PC-3 (cell line): ENCODE data around the gene ATG4A. TPM values are rescaled to one million over a fixed set of nuclear protein-coding genes. Genes with fewer than 3 reads are reported as not detected.
A peak's percentile ranks its signal among the peaks of the same experiment; 100 is the strongest.

Experiments
- ATAC-seq: fragments of 200-7000 bp; cut with Tn5 transposase; 2 replicates; pipeline ENCODE4 v1.9.1; 2020; ENCODE audit warnings: mild to moderate bottlenecking, moderate library complexity
- BruUV-seq: library from RNA; stranded (reverse); fragments of 400-500 nt; replicated peaks from 2 replicates; lab custom pipeline; 2021; lab: Mats Ljungman, UMichigan
- CTCF ChIA-PET: fragments of 300-600 bp; sonication (Branson Sonifier 250); formaldehyde crosslinking; loops from one replicate; lab custom pipeline; 2022; ENCODE audit warnings: antibody characterized with exemption; lab: Charles Lee
- POLR2A ChIA-PET: fragments of 300-600 bp; sonication (Branson Sonifier 250); formaldehyde crosslinking; loops from one replicate; lab custom pipeline; 2022; ENCODE audit warnings: antibody characterized with exemption; ENCODE audit not compliant: unreplicated experiment; lab: Charles Lee
- DNase-seq: peaks from one replicate; pipeline ENCODE4 v3.0.0-alpha.2; 2015
- H2AFZ ChIP-seq: fragments of 300-600 bp; sonication (generic); 2 replicates; pipeline ENCODE4 v1.6.0; 2016; ENCODE audit warnings: antibody characterized with exemption, low read length
- H3F3A ChIP-seq: fragments of 300-600 bp; sonication (generic); one replicate; pipeline ENCODE4 v1.6.0; 2017; ENCODE audit warnings: antibody characterized with exemption, low read length, control low read depth, mild to moderate bottlenecking; ENCODE audit not compliant: unreplicated experiment
- H3K27ac ChIP-seq: fragments of 300-600 bp; sonication (generic); 2 replicates; pipeline ENCODE4 v1.5.1; 2016; ENCODE audit warnings: mild to moderate bottlenecking, low read length
- H3K27me3 ChIP-seq: fragments of 300-600 bp; sonication (generic); 2 replicates; pipeline ENCODE4 v1.6.1; 2016; ENCODE audit warnings: low read length, mixed read lengths
- H3K36me3 ChIP-seq: fragments of 300-600 bp; sonication (generic); 2 replicates; pipeline ENCODE4 v1.6.1; 2016; ENCODE audit warnings: low read depth, mixed run types, low read length, mixed read lengths
- H3K4me1 ChIP-seq: fragments of 300-600 bp; sonication (generic); 2 replicates; pipeline ENCODE4 v1.5.1; 2016; ENCODE audit warnings: low read length; ENCODE audit not compliant: insufficient read depth
- H3K4me2 ChIP-seq: fragments of 300-600 bp; sonication (generic); 2 replicates; pipeline ENCODE4 v1.6.0; 2016; ENCODE audit warnings: low read length
- H3K4me3 ChIP-seq: fragments of 300-600 bp; sonication (generic); 2 replicates; pipeline ENCODE4 v1.5.1; 2016; ENCODE audit warnings: mild to moderate bottlenecking, low read length, mixed read lengths
- H3K79me2 ChIP-seq: fragments of 300-600 bp; sonication (generic); 2 replicates; pipeline ENCODE4 v1.6.1; 2017; ENCODE audit warnings: low read length, mixed read lengths
- H3K9ac ChIP-seq: fragments of 300-600 bp; sonication (generic); 2 replicates; pipeline ENCODE4 v1.6.0; 2016; ENCODE audit warnings: mild to moderate bottlenecking, low read length
- H3K9me2 ChIP-seq: fragments of 300-600 bp; sonication (generic); replicated peaks from 2 replicates; pipeline ENCODE4 v1.6.1; 2016; ENCODE audit warnings: mixed run types, low read length, mixed read lengths
- H3K9me3 ChIP-seq: fragments of 300-600 bp; sonication (generic); 2 replicates; pipeline ENCODE4 v1.6.1; 2016; ENCODE audit warnings: low read length, mixed read lengths
- H4K20me1 ChIP-seq: fragments of 300-600 bp; sonication (generic); 2 replicates; pipeline ENCODE4 v1.6.1; 2016; ENCODE audit warnings: low read length, mixed read lengths
- EZH2 ChIP-seq: fragments of 300-600 bp; sonication (generic); IDR thresholded peaks from one replicate; pipeline ENCODE4 v1.6.1; 2017; ENCODE audit warnings: antibody characterized with exemption, mild to moderate bottlenecking, low read length; ENCODE audit not compliant: unreplicated experiment
- EZH2phosphoT487 ChIP-seq: fragments of 300-600 bp; sonication (generic); IDR thresholded peaks from 2 replicates; pipeline ENCODE4 v1.6.1; 2018; ENCODE audit warnings: mild to moderate bottlenecking, antibody characterized with exemption, low read length, borderline replicate concordance
- intact Hi-C: fragments of 100-400 bp; cut with micrococcal nuclease; formaldehyde crosslinking; loops from 2 replicates; pipeline ENCODE4 v1.9.0; 2023
- total RNA-seq: library from RNA; depleted of rRNA; stranded (reverse); fragments of >200 nt; gene quantifications from 2 replicates; pipeline ENCODE4 v1.2.3, GENCODE V29; 2014
- TF ChIP-seq, protein P1 (sequence below): fragments of 300-600 bp; sonication (generic); conservative IDR thresholded peaks from 2 replicates; pipeline ENCODE4 v1.5.1; 2017; ENCODE audit warnings: antibody characterized with exemption, low read depth, mild to moderate bottlenecking, low read length

The ATG4A gene
- total RNA-seq, 1 experiment from 2014 or later = 15.0 TPM

DNA sequence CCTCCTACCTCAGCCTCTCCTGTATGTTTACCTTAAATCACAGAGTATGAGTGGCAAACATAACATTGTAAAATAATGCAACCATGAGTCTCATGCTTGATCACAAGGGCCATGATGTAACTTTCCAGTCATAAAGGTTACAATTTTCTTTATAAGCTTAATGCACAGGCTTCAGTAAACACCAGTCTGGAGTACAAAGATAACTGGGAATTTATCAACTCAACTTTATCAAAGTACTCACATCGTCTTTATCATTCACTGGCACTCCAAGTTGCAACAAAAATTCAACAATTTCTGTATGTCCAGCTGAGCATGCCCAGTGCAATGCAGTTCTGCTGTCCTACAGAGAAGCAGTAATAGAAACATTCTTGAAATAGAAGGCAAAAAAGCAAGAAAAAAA is 3.1 kb upstream of the ATG4A start:
- no peak for DNase-seq
- H2AFZ ChIP-seq = no peak overlapping the region
- peaks cover 22% of the 10 kb centered on the region for H3K36me3 ChIP-seq
- H3K4me3 ChIP-seq = no peak overlapping the region
- no peak overlapping the region for H3K4me2 ChIP-seq
- POLR2A ChIA-PET = no interaction called here
- no peaks in the 10 kb centered on the region for H4K20me1 ChIP-seq
- intact Hi-C loops = no loop called here
- CTCF ChIA-PET = no interaction called here
- no peaks in the 10 kb centered on the region for H3K27me3 ChIP-seq
- no peaks in the 10 kb centered on the region for H3F3A ChIP-seq
- H3K9ac ChIP-seq = no peak overlapping the region
- H3K27ac ChIP-seq = no peak overlapping the region
- no peaks in the 10 kb centered on the region for H3K9me2 ChIP-seq
- TF ChIP-seq, protein P1, sequence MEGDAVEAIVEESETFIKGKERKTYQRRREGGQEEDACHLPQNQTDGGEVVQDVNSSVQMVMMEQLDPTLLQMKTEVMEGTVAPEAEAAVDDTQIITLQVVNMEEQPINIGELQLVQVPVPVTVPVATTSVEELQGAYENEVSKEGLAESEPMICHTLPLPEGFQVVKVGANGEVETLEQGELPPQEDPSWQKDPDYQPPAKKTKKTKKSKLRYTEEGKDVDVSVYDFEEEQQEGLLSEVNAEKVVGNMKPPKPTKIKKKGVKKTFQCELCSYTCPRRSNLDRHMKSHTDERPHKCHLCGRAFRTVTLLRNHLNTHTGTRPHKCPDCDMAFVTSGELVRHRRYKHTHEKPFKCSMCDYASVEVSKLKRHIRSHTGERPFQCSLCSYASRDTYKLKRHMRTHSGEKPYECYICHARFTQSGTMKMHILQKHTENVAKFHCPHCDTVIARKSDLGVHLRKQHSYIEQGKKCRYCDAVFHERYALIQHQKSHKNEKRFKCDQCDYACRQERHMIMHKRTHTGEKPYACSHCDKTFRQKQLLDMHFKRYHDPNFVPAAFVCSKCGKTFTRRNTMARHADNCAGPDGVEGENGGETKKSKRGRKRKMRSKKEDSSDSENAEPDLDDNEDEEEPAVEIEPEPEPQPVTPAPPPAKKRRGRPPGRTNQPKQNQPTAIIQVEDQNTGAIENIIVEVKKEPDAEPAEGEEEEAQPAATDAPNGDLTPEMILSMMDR = no peak
- no peak for TF ChIP-seq EZH2phosphoT487
- no peak for TF ChIP-seq EZH2
- no peak for ATAC-seq
- no peaks in the 10 kb centered on the region for H3K9me3 ChIP-seq
- BruUV-seq = no TSS peak
- 0 out of 2 replicates have a peak, but pooled peaks cover 8% of the 10 kb centered on the region for H3K4me1 ChIP-seq
- H3K79me2 ChIP-seq = peaks cover 48% of the 10 kb centered on the region

DNA sequence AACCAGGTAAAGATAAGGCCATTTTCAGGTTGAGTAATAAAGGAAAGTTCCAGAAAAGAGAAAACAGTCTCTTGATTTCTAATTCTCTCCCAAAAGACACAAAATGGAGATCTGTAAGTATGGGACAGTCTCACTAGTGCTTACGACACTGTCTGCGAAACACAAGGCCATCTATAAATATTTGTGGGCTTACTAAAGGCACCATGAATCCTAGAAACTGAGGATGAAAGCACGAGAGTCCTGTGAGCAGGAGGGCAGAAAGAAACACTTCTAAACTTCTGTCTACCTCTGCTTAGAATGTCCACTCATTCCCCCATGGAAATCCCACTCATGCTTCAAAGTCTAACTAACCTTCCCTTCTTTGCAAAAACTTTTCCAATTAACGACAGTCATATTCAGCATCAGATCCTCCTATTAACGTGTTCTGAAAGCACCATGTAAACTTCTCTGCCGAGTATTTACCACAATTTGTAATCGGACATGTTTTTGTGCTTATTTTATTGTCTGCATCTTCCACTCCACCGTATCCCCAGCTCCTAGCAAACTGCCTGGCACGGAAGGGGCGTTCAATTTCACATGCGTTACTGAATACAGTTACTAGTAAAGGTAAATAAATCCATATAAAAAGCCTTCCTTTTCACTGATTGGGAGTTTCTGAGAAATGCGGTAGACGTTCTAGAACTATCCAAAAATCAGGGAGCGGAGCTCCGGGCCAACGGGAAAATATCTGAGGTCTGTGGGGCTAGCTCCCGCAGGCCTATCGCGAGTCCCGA is 901 bp upstream of the ATG4A start:
- Histone ChIP-seq H3K9me3 (no peaks in the 10 kb centered on the region), H3K79me2 (peaks cover 56% of the 10 kb centered on the region), H3K4me3 (peak overlapping the region; percentile 87), H3K4me1 (0 out of 2 replicates have a peak, but pooled peaks cover 8% of the 10 kb centered on the region), H3K27me3 (no peaks in the 10 kb centered on the region), H4K20me1 (no peaks in the 10 kb centered on the region), H3F3A (no peaks in the 10 kb centered on the region), H3K9ac (peak overlapping the region; percentile 84), H3K27ac (peak overlapping the region; percentile 60), H2AFZ (peak overlapping the region; percentile 90), H3K9me2 (no peaks in the 10 kb centered on the region), H3K4me2 (peak overlapping the region; percentile 75), H3K36me3 (peaks cover 10% of the 10 kb centered on the region; the same call in 1 of the 2 replicates)
- POLR2A ChIA-PET = interaction anchor here (0.5 to 0.6 kb wide), 2 partner anchors 47 to 447 kb away, joined by 3 read pairs; no protein-coding TSS in a partner anchor
- DNase-seq (peak; percentile 5), ATAC-seq (peak; percentile 3; the same call in 1 of the 2 replicates)
- BruUV-seq = TSS peak; percentile 76
- CTCF ChIA-PET = interaction anchor here (1.3 kb wide), 1 partner anchor 49 kb away, joined by 3 read pairs; no protein-coding TSS in a partner anchor
- intact Hi-C loops = loop anchor here (2.0 to 5.0 kb wide), 2 partner anchors 48 to 973 kb away; partner anchors contain the start of gene RBM41
- TF ChIP-seq, protein P1 = no peak
- TF ChIP-seq EZH2 = no peak
- TF ChIP-seq EZH2phosphoT487 = no peak
